PFSK-1 (cell line): Measurements from ENCODE around the gene OSTN.

Source experiments
- FOXP2 ChIP-seq: optimal IDR thresholded peaks from 2 replicates; pipeline ENCODE3; 2011; ENCODE audit warnings: borderline replicate concordance, control low read depth, inconsistent platforms; ENCODE audit not compliant: insufficient read depth; ENCODE audit errors: extremely low read length, extremely low read depth
- POLR2AphosphoS5 ChIP-seq: IDR thresholded peaks from 2 replicates; pipeline ENCODE4 v1.6.1; 2012; ENCODE audit warnings: low read depth, mild to moderate bottlenecking, control low read depth, low read length, moderate library complexity
- REST ChIP-seq, 2 experiments: IDR thresholded peaks; 2 replicates each; pipeline versions ENCODE4 v1.6.1 to v1.8.0; 2011 to 2012; ENCODE audit warnings: low read depth in 2 of 2, low read length in 2 of 2, control low read depth in 1 of 2, inconsistent platforms in 1 of 2, mild to moderate bottlenecking in 1 of 2, moderate library complexity in 1 of 2; ENCODE audit not compliant: insufficient read depth in 1 of 2
- SIN3A ChIP-seq: IDR thresholded peaks from 2 replicates; pipeline ENCODE4 v1.6.1; 2012; ENCODE audit warnings: mild to moderate bottlenecking, low read length, moderate library complexity, borderline replicate concordance; ENCODE audit not compliant: insufficient read depth

GRCh38 chr3:191197761-191198306 lies 1.2 kb upstream of the OSTN start:
- TF ChIP-seq POLR2AphosphoS5 (no peak), SIN3A (no peak), REST (IDR thresholded peaks at IDR 0.05; ENCODE audit: insufficient read depth in 1 of 2, low read depth in 2 of 2, low read length in 2 of 2) (no peak), FOXP2 (no peak)
